Endothelial cell of umbilical vein (primary cell): ENCODE results near the gene ECT2.

Source experiments
- EZH2 ChIP-seq: IDR thresholded peaks from 2 replicates; pipeline ENCODE4 v1.6.1; 2012; ENCODE audit warnings: borderline replicate concordance, low read depth, mild to moderate bottlenecking, moderate library complexity, low read length, inconsistent platforms; ENCODE audit not compliant: severe bottlenecking
- FOS ChIP-seq: IDR thresholded peaks from 2 replicates; pipeline ENCODE4 v1.6.1; 2011; ENCODE audit warnings: mild to moderate bottlenecking, low read length, moderate library complexity, borderline replicate concordance; ENCODE audit not compliant: insufficient read depth
- GATA2 ChIP-seq: IDR thresholded peaks from 2 replicates; pipeline ENCODE4 v1.7.0; 2011; ENCODE audit warnings: low read depth, mild to moderate bottlenecking, moderate library complexity, mixed read lengths, low read length; ENCODE audit not compliant: insufficient read length, insufficient read depth
- POLR2A ChIP-seq: IDR thresholded peaks from 2 replicates; pipeline ENCODE4 v1.6.1; 2012; ENCODE audit warnings: low read depth, mild to moderate bottlenecking, control low read depth, low read length
- POLR2AphosphoS5 ChIP-seq: IDR thresholded peaks from 2 replicates; pipeline ENCODE4 v1.6.1; 2012; ENCODE audit warnings: low read depth, mild to moderate bottlenecking, control low read depth, low read length, moderate library complexity; ENCODE audit not compliant: insufficient read depth
- TF ChIP-seq, protein P1 (sequence below), 2 donors: IDR thresholded peaks; 1 replicate in 1 of 2; 2 replicates in 1 of 2; pipeline ENCODE4 v1.5.1; 2011; ENCODE audit warnings: low read length in 2 of 2, mild to moderate bottlenecking in 2 of 2, moderate library complexity in 2 of 2, control low read depth in 1 of 2, inconsistent platforms in 1 of 2, low read depth in 1 of 2; ENCODE audit not compliant: insufficient read depth in 1 of 2; ENCODE audit errors: extremely low read depth in 1 of 2
- TF ChIP-seq, protein P2 (sequence below): IDR thresholded peaks from 2 replicates; pipeline ENCODE4 v1.6.1; 2011; ENCODE audit not compliant: insufficient read depth, insufficient read length

DNA sequence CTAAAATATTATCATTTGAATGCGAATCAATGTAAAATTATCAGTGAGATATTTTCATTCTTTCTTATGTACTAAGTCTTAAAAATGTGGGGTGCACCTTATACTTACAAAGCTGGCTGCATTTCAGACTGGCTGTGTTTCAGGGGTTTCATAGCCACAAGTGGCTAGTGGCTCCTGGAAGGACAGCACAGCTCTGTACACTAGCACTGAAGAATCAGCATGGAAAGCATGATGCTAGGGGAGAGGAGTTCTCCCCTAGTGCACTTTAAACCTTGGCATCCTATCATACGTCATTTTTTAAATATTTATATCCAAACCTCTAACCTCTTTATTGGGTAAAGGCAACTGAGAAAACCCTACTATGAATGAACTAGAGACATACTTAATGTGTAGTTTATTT lies 66.4 kb downstream of the ECT2 start:
- TF ChIP-seq, protein P1, sequence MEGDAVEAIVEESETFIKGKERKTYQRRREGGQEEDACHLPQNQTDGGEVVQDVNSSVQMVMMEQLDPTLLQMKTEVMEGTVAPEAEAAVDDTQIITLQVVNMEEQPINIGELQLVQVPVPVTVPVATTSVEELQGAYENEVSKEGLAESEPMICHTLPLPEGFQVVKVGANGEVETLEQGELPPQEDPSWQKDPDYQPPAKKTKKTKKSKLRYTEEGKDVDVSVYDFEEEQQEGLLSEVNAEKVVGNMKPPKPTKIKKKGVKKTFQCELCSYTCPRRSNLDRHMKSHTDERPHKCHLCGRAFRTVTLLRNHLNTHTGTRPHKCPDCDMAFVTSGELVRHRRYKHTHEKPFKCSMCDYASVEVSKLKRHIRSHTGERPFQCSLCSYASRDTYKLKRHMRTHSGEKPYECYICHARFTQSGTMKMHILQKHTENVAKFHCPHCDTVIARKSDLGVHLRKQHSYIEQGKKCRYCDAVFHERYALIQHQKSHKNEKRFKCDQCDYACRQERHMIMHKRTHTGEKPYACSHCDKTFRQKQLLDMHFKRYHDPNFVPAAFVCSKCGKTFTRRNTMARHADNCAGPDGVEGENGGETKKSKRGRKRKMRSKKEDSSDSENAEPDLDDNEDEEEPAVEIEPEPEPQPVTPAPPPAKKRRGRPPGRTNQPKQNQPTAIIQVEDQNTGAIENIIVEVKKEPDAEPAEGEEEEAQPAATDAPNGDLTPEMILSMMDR (IDR thresholded peaks at IDR 0.05; ENCODE audit: extremely low read depth in 1 of 2, insufficient read depth in 1 of 2, low read depth in 1 of 2, low read length in 2 of 2) = no peak
- TF ChIP-seq EZH2 (no peak), POLR2A (no peak), POLR2AphosphoS5 (no peak), FOS (no peak), GATA2 (no peak)
- TF ChIP-seq, protein P2, sequence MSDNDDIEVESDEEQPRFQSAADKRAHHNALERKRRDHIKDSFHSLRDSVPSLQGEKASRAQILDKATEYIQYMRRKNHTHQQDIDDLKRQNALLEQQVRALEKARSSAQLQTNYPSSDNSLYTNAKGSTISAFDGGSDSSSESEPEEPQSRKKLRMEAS = no peak
